Stromal cell of bone marrow (primary cell): ENCODE measurements around the gene RGS14.
"Not testable (repeated sequence)": the region's sequence is repeated elsewhere in the genome, so short reads cannot be mapped to it uniquely, and the experiment has no call there.

Source experiments
- DNase-seq: peaks from one replicate; pipeline ENCODE4 v3.0.0-alpha.2; 2012; ENCODE audit warnings: low read depth

Gene RGS14

DNA sequence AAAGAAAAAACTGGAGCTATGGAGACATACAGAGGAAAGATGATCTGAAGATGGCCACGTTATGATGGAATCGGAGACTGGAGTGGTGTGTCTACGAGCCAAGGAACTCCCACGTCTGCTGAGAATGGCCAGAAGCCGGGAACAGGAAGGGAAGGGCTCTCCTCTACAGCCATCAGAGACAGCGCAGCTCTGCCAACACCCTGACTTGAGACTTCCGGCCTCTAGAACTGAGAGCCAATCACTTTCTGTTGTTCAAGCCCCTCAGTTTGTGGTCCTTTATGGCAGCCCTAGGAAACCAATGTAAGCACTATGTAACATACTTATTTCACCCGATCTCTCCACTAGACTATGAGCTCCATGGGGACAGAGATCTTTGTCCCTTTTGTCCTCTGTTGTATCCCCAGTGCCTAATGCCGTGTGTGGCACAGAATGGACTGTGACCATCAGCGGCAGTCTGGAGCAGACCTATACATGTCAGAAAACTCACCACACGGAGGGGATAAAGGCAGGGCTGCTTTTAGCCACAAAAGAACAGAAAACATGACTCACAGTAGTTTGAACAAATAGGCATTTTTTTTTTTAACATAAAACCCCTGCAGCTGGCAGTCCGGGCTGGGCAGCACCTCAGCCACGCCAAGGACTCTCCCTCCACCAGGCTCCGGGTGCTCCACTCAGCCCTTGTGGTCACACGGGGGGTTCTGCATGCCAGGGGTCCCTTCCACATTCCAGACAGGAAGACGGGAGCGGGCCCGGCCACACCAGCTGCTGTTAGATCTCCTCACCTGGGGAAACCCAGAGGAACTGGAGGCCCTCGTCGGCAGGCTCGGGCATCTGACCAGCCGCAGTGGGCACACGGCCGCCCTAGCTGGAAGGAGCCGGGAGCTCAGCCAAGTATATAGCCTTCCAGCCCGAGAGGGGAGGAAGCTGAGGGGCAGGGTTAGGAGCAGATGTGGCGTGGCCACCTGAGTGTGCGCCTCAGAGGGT, 29.9 kb upstream of the RGS14 start:
- peak; percentile 61 for DNase-seq

DNA sequence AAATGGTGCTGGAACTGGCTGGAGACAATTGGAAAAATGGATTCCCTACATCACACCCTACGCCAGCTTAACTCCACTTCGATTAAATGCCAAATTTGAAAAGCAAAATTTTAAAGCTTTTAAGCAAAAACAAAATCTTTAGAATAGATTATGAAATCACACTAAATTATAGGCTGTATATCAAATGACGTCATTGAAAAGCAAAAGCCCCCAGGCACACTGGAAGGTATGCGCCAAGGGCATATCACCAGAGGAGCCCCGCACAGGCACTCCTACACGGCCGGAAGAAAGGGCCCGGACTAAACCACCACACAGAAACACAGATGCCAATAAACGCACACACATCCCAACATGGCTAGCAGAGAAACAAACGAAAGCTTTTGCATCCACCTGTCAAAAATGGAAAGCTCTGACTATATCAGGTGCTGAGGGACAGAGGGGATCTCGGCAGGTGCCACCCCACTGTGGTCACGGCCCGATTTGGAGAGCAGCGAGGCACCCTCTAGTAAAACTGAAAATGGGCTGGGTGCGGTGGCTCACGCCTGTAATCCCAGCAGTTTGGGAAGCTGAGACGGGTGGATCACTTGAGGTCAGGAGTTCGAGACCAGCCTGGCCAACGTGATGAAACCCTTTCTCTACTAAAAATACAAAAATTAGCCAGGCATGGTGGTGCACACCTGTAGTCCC, 29.0 kb upstream of the RGS14 start:
- no peak for DNase-seq

- DNase-seq: no peak
Measured at GRCh38 chr5:177329883-177330282, 27.8 kb upstream of the RGS14 start.

GRCh38 chr5:177330991-177331842, 26.5 kb upstream of the RGS14 start:
- no peak for DNase-seq

DNA sequence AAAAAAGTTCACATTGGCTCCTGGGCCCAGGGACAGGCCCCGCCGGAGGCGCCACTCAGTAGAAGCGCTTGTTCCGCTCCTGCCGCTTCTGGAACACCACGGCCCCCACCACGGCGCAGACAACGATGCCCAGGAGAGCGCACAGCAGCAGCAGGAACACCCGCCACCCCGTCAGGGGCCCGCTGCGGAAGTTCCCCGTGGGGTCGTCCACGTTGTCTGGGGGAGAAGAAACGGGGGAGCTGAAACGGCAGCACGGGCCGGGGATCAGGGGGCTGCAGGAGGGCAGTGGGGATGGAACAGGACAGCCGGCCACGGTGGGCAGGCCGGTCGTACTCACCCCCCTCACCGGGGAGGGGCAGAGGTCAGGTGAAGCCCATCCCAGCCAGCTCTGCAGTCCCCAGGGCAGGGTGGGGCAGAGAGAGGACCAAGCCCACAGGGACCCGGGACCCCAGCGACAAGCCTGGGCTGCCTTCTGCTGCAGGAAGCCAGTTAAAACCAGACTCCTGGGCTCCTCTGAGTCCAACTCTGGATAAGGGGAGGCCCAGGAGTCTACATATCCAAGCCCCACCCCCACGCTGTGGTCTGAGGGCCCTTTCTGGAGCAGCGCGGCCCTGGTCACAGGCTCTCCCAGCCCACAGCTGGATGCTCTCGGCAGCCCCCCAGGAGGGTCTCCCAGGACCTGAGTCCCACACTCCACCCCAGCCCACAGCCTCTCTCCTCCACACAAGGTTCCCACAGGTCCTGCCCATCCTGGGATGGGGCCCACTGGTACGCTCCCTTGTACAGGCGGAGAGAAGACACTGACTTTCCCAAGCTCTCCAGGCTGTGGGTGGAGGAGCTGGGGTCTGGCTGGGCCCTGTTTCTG, 25.5 kb upstream of the RGS14 start:
- no peak for DNase-seq

- no peak for DNase-seq
Measured at GRCh38 chr5:177332896-177333260, 24.8 kb upstream of the RGS14 start.

GRCh38 chr5:177333420-177334154, 24.1 kb upstream of the RGS14 start:
- no peak for DNase-seq

- DNase-seq: no peak
Measured at GRCh38 chr5:177334155-177334551, 23.6 kb upstream of the RGS14 start.

DNA sequence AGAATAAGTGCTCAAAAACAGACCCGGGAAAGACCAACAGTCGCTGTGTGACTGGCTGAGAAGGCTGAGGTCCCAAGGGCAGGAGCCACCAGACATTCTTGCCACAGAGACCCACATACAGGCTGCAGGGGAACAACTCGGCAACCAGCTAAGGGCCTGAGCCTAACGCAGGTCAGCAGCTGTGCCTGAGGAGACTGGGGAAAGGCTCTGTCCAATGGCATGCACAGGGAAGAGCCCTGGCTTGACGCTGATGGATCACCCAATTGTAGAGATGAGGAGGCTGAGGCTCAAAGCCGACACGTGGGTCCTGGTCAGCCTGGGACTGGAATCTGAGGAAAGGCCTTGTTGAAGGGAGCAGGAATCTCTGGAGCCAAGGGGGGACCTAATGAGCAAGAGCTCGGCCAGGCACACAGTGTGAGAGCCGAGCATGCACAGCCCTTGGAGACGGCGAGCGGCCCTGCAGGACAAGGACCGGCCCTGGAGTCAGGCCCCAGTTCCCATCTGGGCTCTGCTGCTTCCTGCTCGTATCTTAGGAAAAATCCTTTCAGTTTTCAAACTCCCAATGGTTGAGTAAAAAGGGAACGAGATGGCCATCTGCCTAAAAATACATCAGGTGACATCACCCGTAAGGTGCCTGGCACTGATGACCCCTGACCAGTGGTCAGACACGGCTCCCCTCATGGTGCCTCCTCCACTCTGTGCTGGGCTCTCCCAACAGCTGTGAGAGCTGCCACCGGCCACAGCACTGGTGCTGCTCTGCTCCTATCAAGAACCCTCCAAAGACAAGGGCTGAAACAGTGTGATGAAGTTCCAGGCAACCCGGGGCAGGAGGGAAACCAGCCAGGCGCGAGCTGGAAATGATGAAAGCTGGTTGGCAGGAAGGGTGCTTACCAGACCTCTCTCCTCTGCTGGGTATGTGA, 22.7 kb upstream of the RGS14 start:
- no peak for DNase-seq

- no peak for DNase-seq
Measured at GRCh38 chr5:177335701-177336065, 22.0 kb upstream of the RGS14 start.

DNA sequence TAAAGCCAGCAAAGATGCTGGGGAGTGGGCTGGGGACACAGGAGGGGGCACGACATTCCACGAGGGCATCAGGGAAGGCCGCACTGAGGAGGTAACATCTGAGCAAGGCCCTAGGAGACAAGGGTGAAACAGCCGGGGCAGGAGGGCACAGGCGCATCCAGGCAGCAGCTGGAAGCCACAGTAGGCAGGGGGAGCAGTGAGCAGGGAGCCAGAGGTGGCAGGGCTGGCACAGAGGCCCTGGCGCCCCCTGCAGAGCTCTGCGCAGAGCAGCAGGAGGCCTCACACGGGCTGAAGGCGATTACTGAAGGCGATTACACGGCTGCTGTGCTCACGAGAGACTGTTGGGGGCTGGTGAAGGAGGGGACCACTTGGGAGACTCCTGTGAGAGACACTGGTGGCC, 21.6 kb upstream of the RGS14 start:
- DNase-seq: no peak

GRCh38 chr5:177336603-177337494, 20.9 kb upstream of the RGS14 start:
- DNase-seq: no peak

DNA sequence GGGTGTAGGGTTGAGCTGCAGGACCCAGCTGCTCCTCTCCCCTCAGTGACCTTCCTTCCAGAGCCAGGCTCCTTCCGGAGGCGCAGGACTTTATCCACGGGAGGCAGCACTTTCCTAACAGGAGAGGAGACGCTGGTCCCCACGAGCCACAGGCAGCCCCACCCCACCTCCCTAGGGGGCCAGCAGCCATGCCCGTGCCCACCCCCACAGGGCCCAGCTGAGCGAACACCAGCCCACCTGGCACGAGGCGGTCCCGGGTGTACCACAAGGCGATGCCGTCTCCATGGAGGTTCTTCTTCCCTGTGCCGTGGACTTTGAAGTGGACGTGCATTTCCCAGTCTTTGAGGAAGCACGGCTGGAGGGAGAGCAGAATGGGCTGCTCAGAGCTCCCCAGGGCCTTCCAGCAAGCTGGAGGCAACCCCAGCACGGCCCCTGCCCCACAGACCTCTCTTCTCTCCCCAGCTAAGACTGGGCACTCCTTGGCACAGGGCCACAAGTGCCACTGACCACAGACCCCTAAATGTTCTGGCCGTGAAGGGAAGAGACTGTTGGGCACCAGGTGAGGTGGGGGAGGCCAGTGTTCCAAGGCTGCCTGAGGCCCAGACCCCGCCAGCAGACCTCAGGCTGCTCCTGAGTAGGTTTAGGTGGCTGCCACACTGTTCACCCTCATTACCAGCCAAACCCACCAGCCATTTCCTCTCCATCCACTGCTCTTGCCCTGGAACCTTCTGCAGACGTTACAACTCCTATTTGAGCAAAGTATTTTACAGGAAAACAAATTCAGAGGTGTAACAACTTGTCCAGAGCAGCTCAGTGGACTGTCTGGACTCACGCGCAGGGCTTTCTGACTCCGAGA, 19.2 kb upstream of the RGS14 start:
- no peak for DNase-seq

DNA sequence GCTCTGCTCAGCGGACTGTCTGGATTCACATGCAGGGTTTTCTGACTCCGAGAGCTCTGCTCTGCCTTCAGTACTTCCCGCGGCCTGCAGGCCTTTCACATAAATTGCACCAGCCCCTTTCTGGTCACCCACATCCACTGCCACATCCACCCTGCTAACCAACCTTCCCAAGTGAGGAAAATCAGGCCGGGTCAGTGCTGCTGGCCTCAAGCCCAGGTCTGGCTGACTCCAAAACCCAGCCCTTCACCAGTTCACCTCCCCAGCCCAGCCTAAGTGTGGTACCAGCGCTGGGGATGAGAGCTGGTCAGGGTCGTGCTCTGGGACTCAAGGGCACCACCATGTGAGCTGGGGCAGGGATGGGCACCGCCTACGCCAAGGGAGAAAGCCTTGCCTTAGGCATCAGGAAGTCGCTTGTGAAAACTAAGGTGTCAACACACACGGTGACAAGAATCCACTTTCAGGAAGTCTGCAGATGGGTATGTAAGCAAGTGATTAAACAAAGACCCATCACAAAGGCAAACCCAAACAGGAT, 18.6 kb upstream of the RGS14 start:
- no peak for DNase-seq

DNA sequence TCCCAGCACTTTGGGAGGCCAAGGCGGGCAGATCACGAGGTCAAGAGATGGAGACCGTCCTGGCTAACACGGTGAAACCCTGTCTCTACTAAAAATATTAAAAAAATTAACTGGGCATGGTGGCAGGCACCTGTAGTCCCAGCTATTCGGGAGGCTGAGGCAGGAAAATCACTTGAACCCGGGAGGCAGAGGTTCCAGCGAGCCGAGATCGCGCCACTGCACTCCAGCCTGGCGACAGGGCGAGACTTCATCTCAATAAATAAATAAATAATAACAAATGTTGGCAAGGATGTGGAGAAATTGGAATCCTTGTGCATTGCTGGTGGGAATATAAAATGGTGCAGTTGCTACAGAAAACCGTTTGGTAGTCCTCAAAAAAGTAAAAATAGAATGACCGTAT, 14.7 kb upstream of the RGS14 start:
- not testable (repeated sequence) for DNase-seq

GRCh38 chr5:177343777-177344176, 13.9 kb upstream of the RGS14 start:
- DNase-seq: no peak

- DNase-seq: no peak
Measured at GRCh38 chr5:177344891-177345290, 12.8 kb upstream of the RGS14 start.
